SK-N-SH treated with all-trans-retinoic acid at 6 μM for 48 hours (cell line): ENCODE data around the gene TTC28.

Experiments used
- ATAC-seq: fragments of 200-7000 bp; cut with Tn5 transposase; 3 replicates; pipeline ENCODE4 v1.9.1; 2020; ENCODE audit warnings: mild to moderate bottlenecking, moderate library complexity
- BACH2 ChIP-seq: fragments of 250-450 bp; sonication (Bioruptor Pico); IDR thresholded peaks from 2 replicates; pipeline ENCODE4 v1.9.0; 2021; ENCODE audit warnings: mild to moderate bottlenecking, borderline replicate concordance
- OSR1 ChIP-seq: fragments of 250-450 bp; sonication (Bioruptor Pico); IDR thresholded peaks from 2 replicates; pipeline ENCODE4 v1.8.0; 2022; ENCODE audit warnings: moderate library complexity, mild to moderate bottlenecking, inconsistent platforms
- PPARA ChIP-seq: fragments of 250-450 bp; sonication (Bioruptor Pico); IDR thresholded peaks from 2 replicates; pipeline ENCODE4 v1.5.0; 2020; ENCODE audit warnings: mild to moderate bottlenecking, borderline replicate concordance
- RARB ChIP-seq: fragments of 250-450 bp; sonication (Bioruptor Pico); IDR thresholded peaks from 2 replicates; pipeline ENCODE4 v1.8.0; 2021; ENCODE audit warnings: mild to moderate bottlenecking, moderate library complexity
- TCF4 ChIP-seq: fragments of 250-450 bp; sonication (Bioruptor Pico); IDR thresholded peaks from 2 replicates; pipeline ENCODE4 v1.8.0; 2021; ENCODE audit warnings: mild to moderate bottlenecking, moderate library complexity, borderline replicate concordance
- TOX ChIP-seq: fragments of 250-450 bp; sonication (Bioruptor Pico); IDR thresholded peaks from 2 replicates; pipeline ENCODE4 v1.8.0; 2021; ENCODE audit warnings: mild to moderate bottlenecking, moderate library complexity, borderline replicate concordance
- ZC3H10 ChIP-seq: fragments of 250-450 bp; sonication (Bioruptor Pico); IDR thresholded peaks from 2 replicates; pipeline ENCODE4 v1.5.1; 2021; ENCODE audit warnings: mild to moderate bottlenecking, moderate library complexity
- ZFP3 ChIP-seq: fragments of 250-450 bp; sonication (Bioruptor Pico); IDR thresholded peaks from 2 replicates; pipeline ENCODE4 v1.5.0; 2020; ENCODE audit warnings: mild to moderate bottlenecking, moderate library complexity
- ZNF70 ChIP-seq: fragments of 450-650 bp; formaldehyde crosslinking; IDR thresholded peaks from 2 replicates; pipeline ENCODE4 v1.5.0; 2020; ENCODE audit warnings: mild to moderate bottlenecking, moderate library complexity
- ZNF8 ChIP-seq: fragments of 450-650 bp; formaldehyde crosslinking; IDR thresholded peaks from 2 replicates; pipeline ENCODE4 v1.5.0; 2020; ENCODE audit warnings: mild to moderate bottlenecking, moderate library complexity
- TF ChIP-seq, protein P1 (sequence below): fragments of 250-450 bp; sonication (Bioruptor Pico); IDR thresholded peaks from 2 replicates; pipeline ENCODE4 v1.8.0; 2021; ENCODE audit warnings: low read depth, mild to moderate bottlenecking, moderate library complexity, borderline replicate concordance
- TF ChIP-seq, protein P2 (sequence below): fragments of 250-450 bp; sonication (Bioruptor Pico); IDR thresholded peaks from 2 replicates; pipeline ENCODE4 v1.5.0; 2020; ENCODE audit warnings: mild to moderate bottlenecking, moderate library complexity
- TF ChIP-seq, protein P3 (sequence below): fragments of 250-450 bp; sonication (Bioruptor Pico); IDR thresholded peaks from 2 replicates; pipeline ENCODE4 v1.5.1; 2020; ENCODE audit warnings: low read depth, mild to moderate bottlenecking, moderate library complexity

TTC28 gene

DNA sequence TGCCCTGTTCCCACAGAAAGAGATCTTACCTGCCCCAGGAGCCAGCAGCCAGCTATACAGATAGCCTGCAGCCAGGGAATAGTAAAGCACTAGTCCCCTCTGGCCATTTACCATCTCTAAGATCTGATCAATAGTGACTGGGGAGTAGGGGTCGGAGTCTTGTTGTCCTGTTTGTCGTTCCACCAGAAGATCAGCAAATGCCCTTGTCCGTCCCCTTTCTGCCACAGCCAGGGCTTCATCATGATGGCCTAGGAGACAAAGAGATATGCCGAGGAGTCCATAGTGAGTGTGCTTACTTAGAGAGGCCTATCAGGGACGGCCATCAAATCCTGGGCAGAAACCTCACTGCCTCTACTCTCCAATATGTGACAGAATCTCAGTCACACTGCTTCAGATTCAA, 583.5 kb downstream of the TTC28 start (continued):
- TF ChIP-seq, protein P1, sequence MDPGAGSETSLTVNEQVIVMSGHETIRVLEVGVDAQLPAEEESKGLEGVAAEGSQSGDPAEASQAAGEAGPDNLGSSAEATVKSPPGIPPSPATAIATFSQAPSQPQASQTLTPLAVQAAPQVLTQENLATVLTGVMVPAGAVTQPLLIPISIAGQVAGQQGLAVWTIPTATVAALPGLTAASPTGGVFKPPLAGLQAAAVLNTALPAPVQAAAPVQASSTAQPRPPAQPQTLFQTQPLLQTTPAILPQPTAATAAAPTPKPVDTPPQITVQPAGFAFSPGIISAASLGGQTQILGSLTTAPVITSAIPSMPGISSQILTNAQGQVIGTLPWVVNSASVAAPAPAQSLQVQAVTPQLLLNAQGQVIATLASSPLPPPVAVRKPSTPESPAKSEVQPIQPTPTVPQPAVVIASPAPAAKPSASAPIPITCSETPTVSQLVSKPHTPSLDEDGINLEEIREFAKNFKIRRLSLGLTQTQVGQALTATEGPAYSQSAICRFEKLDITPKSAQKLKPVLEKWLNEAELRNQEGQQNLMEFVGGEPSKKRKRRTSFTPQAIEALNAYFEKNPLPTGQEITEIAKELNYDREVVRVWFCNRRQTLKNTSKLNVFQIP (CRISPR knock-in tag), result no peak
- TF ChIP-seq OSR1 (CRISPR knock-in tag) (no peak), ZC3H10 (CRISPR knock-in tag) (no peak), PPARA (CRISPR knock-in tag) (no peak), ZNF70 (CRISPR knock-in tag) (no peak)

DNA sequence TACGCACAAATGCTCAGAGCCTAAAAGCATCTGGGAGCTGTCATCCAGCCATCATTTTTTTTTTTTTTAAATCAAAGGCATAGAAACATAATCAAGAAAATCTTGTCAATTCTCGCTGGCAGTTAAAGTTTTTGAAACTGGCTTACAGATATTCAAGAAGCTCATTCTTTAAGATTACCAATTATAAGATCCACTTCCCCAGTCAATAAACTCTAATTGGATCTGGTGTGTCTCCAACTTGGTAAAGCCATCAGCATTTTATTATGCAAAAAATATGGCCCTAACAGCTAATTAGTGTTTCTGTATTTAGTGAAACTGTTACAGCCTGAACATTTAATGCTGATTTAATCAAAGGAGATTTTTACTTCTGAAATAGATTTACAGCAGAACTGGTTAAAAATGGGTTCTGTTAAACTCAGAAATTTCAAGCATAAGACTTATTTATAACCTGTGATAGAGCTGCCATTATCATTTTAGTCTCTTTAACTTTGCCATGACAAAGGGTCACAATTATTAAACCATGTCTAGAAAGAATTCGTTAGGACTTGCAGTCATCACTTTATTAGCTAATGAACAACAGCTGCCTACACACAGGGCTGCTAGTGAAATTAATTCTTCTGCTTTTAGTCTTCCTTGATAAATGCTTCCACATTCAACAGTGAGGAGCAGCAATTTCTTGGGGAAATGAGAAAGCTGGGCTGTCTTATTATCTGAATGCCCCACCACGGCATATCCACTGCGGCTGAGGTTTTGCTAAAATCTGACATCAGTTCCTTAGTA, 584.1 kb downstream of the TTC28 start:
- no peak for ATAC-seq
- TF ChIP-seq, protein P1 (CRISPR knock-in tag), result no peak
- peak; percentile 30; the same call in 1 of the 2 replicates for TF ChIP-seq TCF4 (CRISPR knock-in tag)
- TF ChIP-seq, protein P2, sequence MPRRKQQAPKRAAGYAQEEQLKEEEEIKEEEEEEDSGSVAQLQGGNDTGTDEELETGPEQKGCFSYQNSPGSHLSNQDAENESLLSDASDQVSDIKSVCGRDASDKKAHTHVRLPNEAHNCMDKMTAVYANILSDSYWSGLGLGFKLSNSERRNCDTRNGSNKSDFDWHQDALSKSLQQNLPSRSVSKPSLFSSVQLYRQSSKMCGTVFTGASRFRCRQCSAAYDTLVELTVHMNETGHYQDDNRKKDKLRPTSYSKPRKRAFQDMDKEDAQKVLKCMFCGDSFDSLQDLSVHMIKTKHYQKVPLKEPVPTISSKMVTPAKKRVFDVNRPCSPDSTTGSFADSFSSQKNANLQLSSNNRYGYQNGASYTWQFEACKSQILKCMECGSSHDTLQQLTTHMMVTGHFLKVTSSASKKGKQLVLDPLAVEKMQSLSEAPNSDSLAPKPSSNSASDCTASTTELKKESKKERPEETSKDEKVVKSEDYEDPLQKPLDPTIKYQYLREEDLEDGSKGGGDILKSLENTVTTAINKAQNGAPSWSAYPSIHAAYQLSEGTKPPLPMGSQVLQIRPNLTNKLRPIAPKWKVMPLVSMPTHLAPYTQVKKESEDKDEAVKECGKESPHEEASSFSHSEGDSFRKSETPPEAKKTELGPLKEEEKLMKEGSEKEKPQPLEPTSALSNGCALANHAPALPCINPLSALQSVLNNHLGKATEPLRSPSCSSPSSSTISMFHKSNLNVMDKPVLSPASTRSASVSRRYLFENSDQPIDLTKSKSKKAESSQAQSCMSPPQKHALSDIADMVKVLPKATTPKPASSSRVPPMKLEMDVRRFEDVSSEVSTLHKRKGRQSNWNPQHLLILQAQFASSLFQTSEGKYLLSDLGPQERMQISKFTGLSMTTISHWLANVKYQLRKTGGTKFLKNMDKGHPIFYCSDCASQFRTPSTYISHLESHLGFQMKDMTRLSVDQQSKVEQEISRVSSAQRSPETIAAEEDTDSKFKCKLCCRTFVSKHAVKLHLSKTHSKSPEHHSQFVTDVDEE, result no peak
- no peak for TF ChIP-seq RARB (CRISPR knock-in tag)
- TF ChIP-seq, protein P3, sequence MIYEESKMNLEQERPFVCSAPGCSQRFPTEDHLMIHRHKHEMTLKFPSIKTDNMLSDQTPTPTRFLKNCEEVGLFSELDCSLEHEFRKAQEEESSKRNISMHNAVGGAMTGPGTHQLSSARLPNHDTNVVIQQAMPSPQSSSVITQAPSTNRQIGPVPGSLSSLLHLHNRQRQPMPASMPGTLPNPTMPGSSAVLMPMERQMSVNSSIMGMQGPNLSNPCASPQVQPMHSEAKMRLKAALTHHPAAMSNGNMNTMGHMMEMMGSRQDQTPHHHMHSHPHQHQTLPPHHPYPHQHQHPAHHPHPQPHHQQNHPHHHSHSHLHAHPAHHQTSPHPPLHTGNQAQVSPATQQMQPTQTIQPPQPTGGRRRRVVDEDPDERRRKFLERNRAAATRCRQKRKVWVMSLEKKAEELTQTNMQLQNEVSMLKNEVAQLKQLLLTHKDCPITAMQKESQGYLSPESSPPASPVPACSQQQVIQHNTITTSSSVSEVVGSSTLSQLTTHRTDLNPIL, result no peak

DNA sequence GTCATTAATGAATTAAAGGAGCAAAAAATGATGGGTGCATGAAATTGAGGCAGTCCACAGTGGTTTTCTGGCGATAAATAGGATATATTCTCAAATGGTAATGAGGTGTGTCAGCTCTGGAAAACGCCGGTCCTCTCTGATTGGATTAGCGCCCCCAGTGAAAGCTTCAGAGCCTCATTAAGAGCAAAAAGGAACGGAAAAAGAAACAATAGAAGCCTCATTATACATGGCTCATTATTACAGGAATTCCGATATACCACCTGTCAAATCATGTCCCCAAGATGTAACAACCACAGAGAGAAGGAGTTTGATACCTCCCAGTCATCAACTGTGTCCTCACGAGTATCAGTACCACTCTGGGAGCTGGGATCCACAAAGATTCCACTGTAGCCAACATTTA, 584.9 kb downstream of the TTC28 start:
- TF ChIP-seq ZFP3 (CRISPR knock-in tag), result no peak
- TF ChIP-seq PPARA (CRISPR knock-in tag), result no peak
- no peak for TF ChIP-seq ZC3H10 (CRISPR knock-in tag)
- TF ChIP-seq, protein P1 (CRISPR knock-in tag), result no peak
- TF ChIP-seq, protein P3, result no peak
- TF ChIP-seq BACH2 (CRISPR knock-in tag), result no peak
- TF ChIP-seq TOX (CRISPR knock-in tag), result no peak
- TF ChIP-seq ZNF70 (CRISPR knock-in tag), result no peak
- no peak for TF ChIP-seq ZNF8 (CRISPR knock-in tag)
- TF ChIP-seq, protein P2, result no peak
- ATAC-seq, result no peak
